NB4 (cell line): Measurements from ENCODE around the gene SYNE1.

ENCODE experiments used
- MAX ChIP-seq: IDR thresholded peaks from 2 replicates; pipeline ENCODE4 v1.6.1; 2011; ENCODE audit warnings: low read depth, low read length
- MYC ChIP-seq: IDR thresholded peaks from 2 replicates; pipeline ENCODE4 v1.6.1; 2011; ENCODE audit warnings: low read depth, low read length
- POLR2A ChIP-seq: IDR thresholded peaks from 2 replicates; pipeline ENCODE4 v1.6.1; 2011; ENCODE audit warnings: mild to moderate bottlenecking; ENCODE audit not compliant: insufficient read length; ENCODE audit errors: extremely low read depth
- TF ChIP-seq, protein P1 (sequence below): IDR thresholded peaks from one replicate; pipeline ENCODE4 v1.5.1; 2012; ENCODE audit warnings: low read depth, low read length

- TF ChIP-seq, protein P1, sequence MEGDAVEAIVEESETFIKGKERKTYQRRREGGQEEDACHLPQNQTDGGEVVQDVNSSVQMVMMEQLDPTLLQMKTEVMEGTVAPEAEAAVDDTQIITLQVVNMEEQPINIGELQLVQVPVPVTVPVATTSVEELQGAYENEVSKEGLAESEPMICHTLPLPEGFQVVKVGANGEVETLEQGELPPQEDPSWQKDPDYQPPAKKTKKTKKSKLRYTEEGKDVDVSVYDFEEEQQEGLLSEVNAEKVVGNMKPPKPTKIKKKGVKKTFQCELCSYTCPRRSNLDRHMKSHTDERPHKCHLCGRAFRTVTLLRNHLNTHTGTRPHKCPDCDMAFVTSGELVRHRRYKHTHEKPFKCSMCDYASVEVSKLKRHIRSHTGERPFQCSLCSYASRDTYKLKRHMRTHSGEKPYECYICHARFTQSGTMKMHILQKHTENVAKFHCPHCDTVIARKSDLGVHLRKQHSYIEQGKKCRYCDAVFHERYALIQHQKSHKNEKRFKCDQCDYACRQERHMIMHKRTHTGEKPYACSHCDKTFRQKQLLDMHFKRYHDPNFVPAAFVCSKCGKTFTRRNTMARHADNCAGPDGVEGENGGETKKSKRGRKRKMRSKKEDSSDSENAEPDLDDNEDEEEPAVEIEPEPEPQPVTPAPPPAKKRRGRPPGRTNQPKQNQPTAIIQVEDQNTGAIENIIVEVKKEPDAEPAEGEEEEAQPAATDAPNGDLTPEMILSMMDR = no peak
- TF ChIP-seq MAX = no peak
- no peak for TF ChIP-seq POLR2A
- no peak for TF ChIP-seq MYC
Measured at GRCh38 chr6:152651986-152652385, 14.8 kb upstream of the SYNE1 start.
